Kidney capillary endothelial cell (primary cell): ENCODE results near the gene HDAC4.
"Not testable (repeated sequence)": the region's sequence is repeated elsewhere in the genome, so short reads cannot be mapped to it uniquely, and the experiment has no call there.

Experiments used
- DNase-seq: peaks from one replicate; pipeline ENCODE4 v3.0.0-alpha.2; 2018; ENCODE audit warnings: low spot score

Gene HDAC4

GRCh38 chr2:239400596-239401066 is at the start of gene HDAC4:
TSS of gene HDAC4 (minus strand) at chr2:239401020. CDS start at chr2:239352699, 48,321 bp downstream.
- no peak for DNase-seq

GRCh38 chr2:239449468-239449867 is 48.6 kb upstream of the HDAC4 start:
- not testable (repeated sequence) for DNase-seq

GRCh38 chr2:239445771-239446524 is 45.1 kb upstream of the HDAC4 start:
- DNase-seq = no peak

GRCh38 chr2:239444626-239445577 is 44.1 kb upstream of the HDAC4 start:
- no peak for DNase-seq

GRCh38 chr2:239443666-239444567 is 43.1 kb upstream of the HDAC4 start:
- no peak for DNase-seq

GRCh38 chr2:239443102-239443620 is 42.3 kb upstream of the HDAC4 start:
- DNase-seq = no peak

- no peak for DNase-seq
Measured at GRCh38 chr2:239442192-239442591, 41.4 kb upstream of the HDAC4 start.

GRCh38 chr2:239441261-239442078 is 40.6 kb upstream of the HDAC4 start:
- DNase-seq = no peak

- DNase-seq = no peak
Measured at GRCh38 chr2:239440511-239440959, 39.7 kb upstream of the HDAC4 start.

- DNase-seq = no peak
Measured at GRCh38 chr2:239439754-239440315, 39.0 kb upstream of the HDAC4 start.

- DNase-seq = no peak
Measured at GRCh38 chr2:239438995-239439753, 38.4 kb upstream of the HDAC4 start.

GRCh38 chr2:239438368-239438767 is 37.5 kb upstream of the HDAC4 start:
- no peak for DNase-seq

- DNase-seq = no peak
Measured at GRCh38 chr2:239436669-239437335, 36.0 kb upstream of the HDAC4 start.

GRCh38 chr2:239436076-239436475 is 35.3 kb upstream of the HDAC4 start:
- DNase-seq = no peak

- peak; percentile 22 for DNase-seq
Measured at GRCh38 chr2:239433777-239434403, 33.1 kb upstream of the HDAC4 start.

- DNase-seq = no peak
Measured at GRCh38 chr2:239432174-239432573, 31.4 kb upstream of the HDAC4 start.

- no peak for DNase-seq
Measured at GRCh38 chr2:239431536-239431935, 30.7 kb upstream of the HDAC4 start.
